H1 (cell line): ENCODE data around the gene NDUFA7. TPM values are rescaled to one million over a fixed set of nuclear protein-coding genes. Genes with fewer than 3 reads are reported as not detected.

ENCODE experiments used
- BACH1 ChIP-seq: IDR thresholded peaks from 2 replicates; pipeline ENCODE4 v1.6.1; 2012; ENCODE audit warnings: low read length, improper control_type of control experiment
- HDAC6 ChIP-seq: IDR thresholded peaks from one replicate; pipeline ENCODE4 v1.7.1; 2012; ENCODE audit warnings: low read depth, mild to moderate bottlenecking, inconsistent platforms, low read length, moderate library complexity
- MAX ChIP-seq: IDR thresholded peaks from 2 replicates; pipeline ENCODE4 v1.6.1; 2012; ENCODE audit warnings: inconsistent platforms
- SP2 ChIP-seq: IDR thresholded peaks from 2 replicates; pipeline ENCODE4 v1.6.1; 2012; ENCODE audit warnings: mild to moderate bottlenecking, low read length, inconsistent platforms
- TEAD4 ChIP-seq: IDR thresholded peaks from 2 replicates; pipeline ENCODE4 v1.6.1; 2012; ENCODE audit warnings: low read depth, low read length, inconsistent platforms, mixed read lengths
- USF2 ChIP-seq: IDR thresholded peaks from 2 replicates; pipeline ENCODE4 v1.6.1; 2011; ENCODE audit warnings: low read length, improper control_type of control experiment
- polyA plus RNA-seq, 7 experiments: library from polyadenylated mRNA; depleted of rRNA in 3 of 7; stranded (reverse) in 5 of 7; unstranded in 2 of 7; fragments of >200 nt in 5 of 7; fragments of 200-250 nt in 2 of 7; gene quantifications; 1 replicate in 5 of 7; 2 replicates in 1 of 7; 4 replicates in 1 of 7; pipeline versions ENCODE4 v1.2.1 to v1.2.3, GENCODE V29; 2011 to 2013; ENCODE audit warnings: missing spikeins in 2 of 7, mixed read lengths in 2 of 7
- total RNA-seq: library from RNA; stranded (reverse); fragmentation: NEBNext Ultra II Directional; extraction: Animal tissue kit (Norgen Biotek cat#: 25700); gene quantifications from 2 replicates; pipeline ENCODE4 v1.2.1, GENCODE V29; 2021

The NDUFA7 gene
- total and polyA plus RNA-seq, 2 of the 8 experiments (the other 6 are each of a cell fraction or from before 2014, with no cell fraction given), result 54.4 to 286 TPM

DNA sequence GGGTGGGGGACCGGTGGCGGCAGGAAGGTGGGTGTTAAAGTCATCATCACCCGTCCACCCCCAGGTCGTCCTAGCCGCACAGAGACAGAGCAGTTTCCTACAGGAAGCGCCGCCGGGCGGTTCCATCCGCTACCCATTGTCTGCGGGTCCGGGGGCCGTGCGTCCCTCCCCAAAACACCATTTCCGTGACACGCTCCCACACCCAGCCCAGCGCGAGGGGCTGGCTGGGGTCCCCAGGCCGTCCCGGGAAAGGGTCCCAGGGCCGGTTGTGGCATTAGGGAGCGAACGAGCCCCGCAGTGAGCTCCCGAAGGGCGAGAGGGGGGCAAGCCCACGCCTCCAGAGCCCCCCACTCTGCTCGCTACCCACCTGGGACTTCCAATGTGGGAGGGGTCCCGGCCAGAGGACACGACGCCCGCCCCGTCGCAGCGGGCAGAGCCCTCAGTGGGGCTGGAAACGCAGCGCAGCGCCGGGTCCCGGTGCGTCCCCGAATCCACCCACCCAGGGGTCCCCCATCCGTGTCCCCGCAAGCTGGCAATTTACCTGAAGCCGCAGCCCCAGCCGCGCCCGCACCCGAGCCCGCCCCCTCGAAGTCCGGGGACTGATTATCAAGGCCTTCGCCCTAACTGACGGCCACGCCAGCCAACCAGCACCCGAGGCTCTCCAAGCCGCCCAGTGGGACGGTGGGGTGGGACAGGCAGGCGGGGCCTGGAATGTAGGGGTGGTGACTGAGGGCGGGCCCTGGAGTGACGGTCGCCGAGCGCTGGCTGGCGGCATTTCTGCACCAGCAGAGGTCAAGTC is 21.7 kb upstream of the NDUFA7 start, which contains the start of gene KANK3 (continued):
- TF ChIP-seq USF2 (no peak), BACH1 (0 out of 2 replicates have a peak, but pooled peaks have one; percentile 3), MAX (no peak), SP2 (peak; percentile 67), TEAD4 (peak; percentile 96), HDAC6 (no peak)
